Activated T-helper 1 cell treated with anti-CD3 and anti-CD28 coated beads, Interleukin-12 subunit alpha, Interleukin-12 subunit beta, Interleukin-2, Interleukin-4 antibody, amounts not matched to agents 30 ng/mL and 10 ng/mL and 1 ng/mL, durations not matched to agents 14 hours and 24 hours and 36 hours (primary cell): ENCODE results near the gene NEU2. TPM values are rescaled to one million over a fixed set of nuclear protein-coding genes. Genes with fewer than 3 reads are reported as not detected.

Experiments
- DNase-seq: peaks from one replicate; pipeline ENCODE4 v3.0.0; 2021; ENCODE audit warnings: low spot score
- H3K27ac Mint-ChIP-seq: one replicate; pipeline ENCODE4 v1.8.0; 2021; ENCODE audit warnings: mild to moderate bottlenecking, mixed read lengths
- H3K27me3 Mint-ChIP-seq: one replicate; pipeline ENCODE4 v1.8.0; 2022; ENCODE audit warnings: mild to moderate bottlenecking, moderate library complexity, mixed read lengths; ENCODE audit not compliant: insufficient read depth
- H3K36me3 Mint-ChIP-seq: one replicate; pipeline ENCODE4 v1.8.0; 2021; ENCODE audit warnings: low read depth, mixed read lengths
- H3K4me1 Mint-ChIP-seq: one replicate; pipeline ENCODE4 v1.8.0; 2021; ENCODE audit warnings: low read depth, mixed read lengths
- H3K4me3 Mint-ChIP-seq: one replicate; pipeline ENCODE4 v1.8.0; 2021; ENCODE audit warnings: mild to moderate bottlenecking, moderate library complexity, mixed read lengths
- H3K9me3 Mint-ChIP-seq: one replicate; pipeline ENCODE4 v1.8.0; 2021; ENCODE audit warnings: mixed read lengths
- intact Hi-C: fragments of 100-400 bp; cut with micrococcal nuclease; formaldehyde crosslinking; loops from one replicate; pipeline ENCODE4 v1.15.1; 2024
- total RNA-seq: library from RNA; stranded (reverse); gene quantifications from 2 replicates; pipeline ENCODE4 v1.2.3, GENCODE V29; 2022

The NEU2 gene
- total RNA-seq, 1 donor from 2014 or later, result not detected

DNA sequence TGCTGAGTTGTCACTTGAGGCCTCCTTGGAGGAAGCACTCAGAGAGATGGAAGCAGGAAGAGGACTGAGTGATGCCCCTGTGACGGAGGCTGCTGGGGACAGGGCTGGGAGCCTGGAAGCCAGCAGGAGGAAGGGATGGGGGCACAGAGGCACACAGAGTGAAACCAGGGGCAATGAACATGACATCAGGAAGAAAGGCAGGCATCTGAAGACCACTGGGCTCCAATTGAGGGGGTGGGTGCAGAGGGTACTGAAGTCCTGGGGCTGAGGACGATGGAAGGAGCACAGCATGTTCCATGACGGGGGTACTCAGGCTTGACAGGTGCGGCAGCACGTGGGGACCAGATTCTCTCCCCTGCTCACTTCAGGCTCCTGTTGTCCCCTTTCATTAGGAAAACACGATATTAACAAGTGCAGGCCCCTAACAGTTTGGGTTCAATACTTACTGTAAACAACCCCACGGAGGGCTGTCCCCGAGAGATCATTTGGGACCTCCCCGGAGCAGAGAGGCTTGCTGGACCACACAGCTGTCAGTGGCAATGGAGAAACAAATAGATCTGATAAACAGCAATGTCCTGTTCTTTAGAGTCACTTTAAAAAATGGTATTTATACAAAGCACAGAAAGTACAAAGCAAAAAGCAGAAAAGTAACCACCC, 36.4 kb downstream of the NEU2 start:
- intact Hi-C loops, result no loop called here

DNA sequence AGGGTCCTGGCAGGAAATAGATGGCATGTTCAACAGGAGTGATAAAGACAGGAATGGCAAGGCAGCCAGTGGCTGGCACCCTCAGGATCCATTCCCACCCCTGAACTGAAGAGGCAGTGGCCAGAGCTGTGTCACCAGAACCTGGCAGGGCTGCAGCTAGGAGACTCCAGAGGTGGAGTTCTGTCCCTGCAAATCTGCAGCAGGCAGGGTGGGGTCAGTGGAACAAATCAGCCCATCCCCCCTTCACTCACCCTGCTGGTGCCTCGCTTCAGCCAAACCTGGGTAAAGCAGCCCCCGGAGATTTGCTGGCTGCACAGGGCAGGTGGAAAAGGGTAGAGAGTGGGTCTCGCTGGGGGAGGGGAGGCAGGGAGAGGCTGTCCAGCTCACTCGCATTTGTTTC, 40.4 kb downstream of the NEU2 start:
- no peaks in the 10 kb centered on the region for H3K27me3 Mint-ChIP-seq
- intact Hi-C loops, result no loop called here
- no peak for DNase-seq
- no peak overlapping the region for H3K4me3 Mint-ChIP-seq
- no peak overlapping the region for H3K27ac Mint-ChIP-seq
- peaks cover 34% of the 10 kb centered on the region for H3K36me3 Mint-ChIP-seq
- peaks cover 5% of the 10 kb centered on the region for H3K9me3 Mint-ChIP-seq
- H3K4me1 Mint-ChIP-seq, result peaks cover 31% of the 10 kb centered on the region

More for the DNA sequence above, 36.4 kb downstream of the NEU2 start:
- peaks cover 49% of the 10 kb centered on the region for H3K36me3 Mint-ChIP-seq
- no peak overlapping the region for H3K4me3 Mint-ChIP-seq
- peak overlapping the region; percentile 75 for H3K27ac Mint-ChIP-seq
- no peaks in the 10 kb centered on the region for H3K27me3 Mint-ChIP-seq
- H3K9me3 Mint-ChIP-seq, result peaks cover 5% of the 10 kb centered on the region
- no peak for DNase-seq
- peaks cover 52% of the 10 kb centered on the region for H3K4me1 Mint-ChIP-seq

DNA sequence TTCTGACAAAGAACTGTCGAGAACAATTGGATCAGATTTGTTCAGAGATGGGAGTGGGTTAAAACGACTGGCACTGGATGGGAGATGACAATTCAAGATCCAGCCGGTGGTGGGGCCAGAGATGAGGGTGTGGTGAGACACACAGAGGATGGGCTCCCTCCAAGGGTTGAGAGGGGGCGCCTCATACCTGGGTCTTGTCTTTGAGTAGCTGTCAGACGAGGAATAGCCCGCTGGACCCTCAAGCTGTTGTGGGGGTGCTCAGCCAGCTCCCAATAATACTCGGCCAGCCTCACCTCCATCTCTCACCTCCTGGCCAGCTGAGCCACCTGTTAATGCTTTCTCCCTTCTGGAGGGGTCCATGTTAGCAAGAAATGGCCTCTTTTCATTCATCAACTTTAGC, 41.6 kb downstream of the NEU2 start:
- DNase-seq, result no peak
- H3K9me3 Mint-ChIP-seq, result peaks cover 5% of the 10 kb centered on the region
- H3K27me3 Mint-ChIP-seq, result no peaks in the 10 kb centered on the region
- peaks cover 29% of the 10 kb centered on the region for H3K4me1 Mint-ChIP-seq
- intact Hi-C loops, result no loop called here
- peaks cover 32% of the 10 kb centered on the region for H3K36me3 Mint-ChIP-seq
- H3K4me3 Mint-ChIP-seq, result no peak overlapping the region
- H3K27ac Mint-ChIP-seq, result no peak overlapping the region

DNA sequence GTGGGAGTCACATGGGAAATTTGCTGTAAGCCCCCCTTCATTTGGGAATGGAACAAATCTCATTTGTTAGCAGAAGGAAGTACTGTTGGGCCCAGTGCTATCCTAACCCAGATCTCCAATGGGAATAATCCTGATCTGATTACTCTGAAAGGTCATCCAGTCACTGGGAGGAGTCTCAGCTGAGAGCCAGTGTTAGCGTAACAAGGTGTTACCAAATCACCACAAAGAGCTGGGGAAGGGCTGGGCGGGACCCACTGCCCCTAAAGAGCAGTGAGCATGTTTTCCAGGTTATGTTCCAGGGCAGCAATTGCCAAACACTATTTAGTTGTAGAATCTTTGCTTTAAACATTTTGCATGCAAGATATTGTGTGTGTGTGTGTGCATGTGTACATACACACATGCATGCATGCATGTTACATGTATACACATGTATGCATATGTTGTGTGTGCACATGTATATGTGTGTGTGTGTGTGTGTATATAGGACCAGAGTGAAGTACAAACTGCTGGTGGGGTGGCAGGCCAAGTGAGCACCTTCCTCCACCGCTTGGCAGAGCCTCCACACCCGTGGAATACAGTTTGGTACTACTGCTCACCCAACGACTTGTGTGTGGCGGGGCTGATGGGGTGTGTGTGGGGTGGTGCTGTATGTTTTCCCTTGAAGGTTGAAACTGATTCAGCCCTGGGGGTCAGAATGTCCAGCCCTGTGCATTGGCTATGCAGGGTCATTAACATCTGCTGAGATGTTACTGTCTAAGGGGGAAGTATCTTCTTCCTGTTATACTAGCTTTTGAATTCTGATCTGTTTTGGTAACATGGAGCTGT, 42.9 kb downstream of the NEU2 start:
- Mint-ChIP-seq H3K27ac (no peak overlapping the region), H3K4me3 (no peak overlapping the region), H3K4me1 (peaks cover 27% of the 10 kb centered on the region), H3K27me3 (no peaks in the 10 kb centered on the region), H3K36me3 (peaks cover 36% of the 10 kb centered on the region), H3K9me3 (peaks cover 5% of the 10 kb centered on the region)
- intact Hi-C loops, result no loop called here
- DNase-seq, result no peak

DNA sequence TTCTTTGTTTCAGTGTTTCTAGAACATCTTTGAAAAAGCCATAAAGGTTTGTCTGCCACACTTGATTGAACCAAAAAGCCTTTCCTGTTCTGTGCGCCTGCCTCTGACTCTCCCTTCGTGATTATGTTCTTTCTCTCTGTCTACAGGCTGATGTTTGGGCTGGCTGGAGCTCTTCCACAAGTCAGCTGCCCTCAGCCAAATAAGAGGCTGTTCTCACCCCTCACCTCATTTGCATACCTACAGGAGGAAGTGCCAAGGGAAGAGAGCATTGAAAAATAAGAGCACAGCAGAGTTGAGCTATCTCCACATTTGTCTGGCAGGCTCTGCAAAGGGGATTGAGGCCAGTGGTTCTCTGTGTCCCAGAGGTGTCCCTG, 43.5 kb downstream of the NEU2 start:
- Mint-ChIP-seq H3K4me3 (no peak overlapping the region), H3K27me3 (no peaks in the 10 kb centered on the region), H3K4me1 (peaks cover 27% of the 10 kb centered on the region), H3K36me3 (peaks cover 34% of the 10 kb centered on the region), H3K9me3 (peaks cover 5% of the 10 kb centered on the region), H3K27ac (no peak overlapping the region)
- intact Hi-C loops, result loop anchor here (1.0 kb wide), 2 partner anchors 8 to 9 kb away; no protein-coding TSS in a partner anchor
- no peak for DNase-seq

DNA sequence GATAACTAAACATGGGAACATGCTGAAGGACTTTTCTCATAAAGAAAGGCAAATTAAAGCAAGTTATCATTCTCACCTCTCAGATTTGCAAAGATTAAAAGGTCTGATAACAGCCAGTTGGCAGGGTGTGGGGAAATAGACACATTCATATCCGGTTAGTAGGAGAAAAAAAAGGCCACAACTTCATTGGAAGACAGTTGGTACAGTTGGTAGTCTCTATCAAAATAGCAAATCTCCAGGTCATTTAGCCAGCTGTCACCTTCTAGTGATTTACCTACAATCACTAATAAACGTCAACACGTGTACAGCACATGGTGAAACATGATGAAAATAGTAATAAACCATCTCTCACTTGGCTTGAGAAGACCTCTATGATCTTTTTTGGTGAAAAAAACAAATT, 44.3 kb downstream of the NEU2 start:
- Mint-ChIP-seq H3K4me3 (peak overlapping the region; percentile 45), H3K9me3 (peaks cover 2% of the 10 kb centered on the region), H3K4me1 (peaks cover 33% of the 10 kb centered on the region), H3K27me3 (no peaks in the 10 kb centered on the region), H3K27ac (peak overlapping the region; percentile 70), H3K36me3 (peaks cover 29% of the 10 kb centered on the region)
- no peak for DNase-seq
- intact Hi-C loops, result loop anchor here (1.0 kb wide), 2 partner anchors 8 to 9 kb away; no protein-coding TSS in a partner anchor

DNA sequence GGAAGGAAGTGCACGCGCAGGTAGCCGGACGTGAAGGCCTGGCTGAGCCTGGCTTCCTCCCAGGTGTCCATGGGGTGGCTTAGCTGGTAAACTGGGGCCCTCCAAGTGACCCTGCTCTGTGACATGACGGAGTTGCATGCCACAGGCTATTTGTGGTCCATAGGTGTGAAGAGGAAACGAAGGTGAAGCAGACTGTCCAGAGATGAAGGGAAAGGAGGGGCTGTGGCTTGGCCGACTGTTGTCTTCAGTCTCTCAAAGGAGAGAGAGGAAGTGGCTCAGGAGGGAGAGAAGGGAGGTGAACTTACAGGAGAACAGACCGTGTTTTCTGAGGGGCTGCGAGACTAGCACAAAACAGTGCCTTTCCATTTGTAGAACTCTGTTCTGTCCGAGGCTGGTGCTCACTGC, 47.0 kb downstream of the NEU2 start:
- Mint-ChIP-seq H3K9me3 (no peaks in the 10 kb centered on the region), H3K27ac (peak overlapping the region; percentile 88), H3K4me3 (peak overlapping the region; percentile 64), H3K27me3 (no peaks in the 10 kb centered on the region), H3K4me1 (peaks cover 60% of the 10 kb centered on the region), H3K36me3 (peaks cover 28% of the 10 kb centered on the region)
- intact Hi-C loops, result no loop called here
- DNase-seq, result no peak

DNA sequence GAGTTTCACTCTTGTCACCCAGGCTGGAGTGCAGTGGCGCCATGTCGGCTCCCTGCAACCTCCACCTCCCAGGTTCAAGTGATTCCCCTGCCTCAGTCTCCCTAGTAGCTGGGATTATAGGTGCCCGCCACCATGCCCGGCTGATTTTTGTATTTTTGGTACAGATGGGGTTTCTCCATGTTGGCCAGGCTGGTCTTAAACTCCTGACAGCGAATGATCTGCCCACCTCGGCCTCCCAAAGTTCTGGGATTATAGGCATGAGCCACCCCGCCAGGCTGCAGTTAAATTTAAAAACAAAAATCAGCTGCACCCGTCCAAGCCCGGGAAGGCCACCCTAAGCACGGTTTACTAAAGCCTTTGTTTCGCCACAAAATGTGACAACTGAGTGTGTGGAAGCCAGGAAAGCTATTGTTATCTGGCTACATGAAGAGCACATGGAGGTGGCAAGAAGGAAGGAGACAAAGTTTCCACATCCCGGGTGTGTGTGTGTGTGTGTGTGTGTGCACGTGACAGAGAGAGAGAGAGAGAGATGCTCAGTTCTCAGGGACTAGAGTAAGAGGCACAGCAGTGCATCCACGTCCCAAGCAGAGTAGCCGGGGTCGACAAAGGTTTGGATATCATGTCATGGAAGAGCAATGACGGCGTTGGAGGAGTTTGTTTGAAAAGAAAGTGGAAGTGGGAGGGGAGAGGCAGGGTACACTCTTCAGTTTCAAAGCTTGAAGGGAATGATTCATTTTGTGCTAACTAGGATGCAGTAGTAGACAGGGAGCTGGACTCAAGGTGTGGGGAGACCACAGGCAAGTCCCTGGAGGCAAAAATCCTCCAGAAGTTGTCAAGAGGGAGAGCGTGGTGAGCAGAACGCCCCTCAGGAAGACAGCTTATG, 47.7 kb downstream of the NEU2 start:
- intact Hi-C loops, result loop anchor here (5.0 kb wide), 3 partner anchors 62 to 383 kb away; partner anchors contain the start of gene GIGYF2
- H3K4me3 Mint-ChIP-seq, result peak overlapping the region; percentile 73
- H3K27ac Mint-ChIP-seq, result peak overlapping the region; percentile 91
- H3K27me3 Mint-ChIP-seq, result no peaks in the 10 kb centered on the region
- no peaks in the 10 kb centered on the region for H3K9me3 Mint-ChIP-seq
- H3K4me1 Mint-ChIP-seq, result peaks cover 66% of the 10 kb centered on the region
- DNase-seq, result no peak
- H3K36me3 Mint-ChIP-seq, result peaks cover 31% of the 10 kb centered on the region

DNA sequence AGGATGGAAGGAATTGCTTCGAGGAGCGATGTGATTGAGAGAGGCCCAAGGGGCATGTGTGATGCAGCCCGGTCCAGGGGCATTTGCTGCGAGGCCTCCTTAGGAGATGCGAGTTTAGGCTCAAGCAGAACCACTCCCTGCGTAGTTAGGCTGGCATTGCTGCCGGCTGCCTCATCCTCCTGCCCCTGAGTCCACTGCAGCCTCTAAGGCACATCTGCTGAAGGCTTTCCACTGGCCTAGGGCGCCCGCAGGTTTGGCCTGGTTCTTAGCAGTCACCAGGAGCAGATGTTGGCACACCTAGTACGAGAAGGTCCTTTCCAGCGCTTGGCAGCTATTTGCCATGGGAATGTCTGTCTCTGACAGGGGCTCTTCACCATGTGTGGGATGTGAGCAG, 48.4 kb downstream of the NEU2 start:
- H3K27me3 Mint-ChIP-seq, result no peaks in the 10 kb centered on the region
- intact Hi-C loops, result loop anchor here (1.0 to 5.0 kb wide), 8 partner anchors 14 to 384 kb away; partner anchors contain the start of genes ATG16L1 and GIGYF2
- H3K9me3 Mint-ChIP-seq, result no peaks in the 10 kb centered on the region
- peaks cover 37% of the 10 kb centered on the region for H3K36me3 Mint-ChIP-seq
- no peak for DNase-seq
- H3K27ac Mint-ChIP-seq, result peak overlapping the region; percentile 91
- peaks cover 73% of the 10 kb centered on the region for H3K4me1 Mint-ChIP-seq
- H3K4me3 Mint-ChIP-seq, result peak overlapping the region; percentile 73

DNA sequence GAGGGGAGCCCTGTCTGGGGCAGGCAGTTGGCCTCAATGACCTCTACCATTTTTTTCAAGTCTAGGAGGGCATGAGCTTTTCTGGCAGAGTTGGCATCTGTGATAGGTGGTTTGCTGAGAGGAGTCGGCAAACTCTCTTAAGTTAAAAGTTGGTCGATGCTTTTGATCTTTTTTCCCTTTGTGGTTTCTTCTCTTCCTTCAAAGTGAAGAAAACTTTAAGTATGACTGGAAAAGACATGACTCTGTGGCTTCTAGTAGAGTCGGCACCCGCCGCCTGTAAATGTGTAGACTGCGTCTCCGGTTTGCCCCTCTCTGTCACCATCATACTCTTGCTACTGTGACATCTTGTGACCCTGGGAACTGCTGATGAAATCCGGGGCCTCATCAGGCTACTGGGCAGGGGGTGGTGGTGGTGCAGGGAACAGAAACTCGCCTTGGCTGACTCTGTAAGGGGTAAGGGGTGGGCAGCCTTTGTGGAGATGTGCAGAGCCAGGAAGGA, 48.8 kb downstream of the NEU2 start:
- Mint-ChIP-seq H3K4me1 (peaks cover 77% of the 10 kb centered on the region), H3K36me3 (peaks cover 39% of the 10 kb centered on the region), H3K27me3 (no peaks in the 10 kb centered on the region), H3K27ac (peak overlapping the region; percentile 91), H3K9me3 (no peaks in the 10 kb centered on the region), H3K4me3 (peak overlapping the region; percentile 73)
- intact Hi-C loops, result loop anchor here (1.0 to 5.0 kb wide), 8 partner anchors 14 to 384 kb away; partner anchors contain the start of genes ATG16L1 and GIGYF2
- peak; percentile 60 for DNase-seq

DNA sequence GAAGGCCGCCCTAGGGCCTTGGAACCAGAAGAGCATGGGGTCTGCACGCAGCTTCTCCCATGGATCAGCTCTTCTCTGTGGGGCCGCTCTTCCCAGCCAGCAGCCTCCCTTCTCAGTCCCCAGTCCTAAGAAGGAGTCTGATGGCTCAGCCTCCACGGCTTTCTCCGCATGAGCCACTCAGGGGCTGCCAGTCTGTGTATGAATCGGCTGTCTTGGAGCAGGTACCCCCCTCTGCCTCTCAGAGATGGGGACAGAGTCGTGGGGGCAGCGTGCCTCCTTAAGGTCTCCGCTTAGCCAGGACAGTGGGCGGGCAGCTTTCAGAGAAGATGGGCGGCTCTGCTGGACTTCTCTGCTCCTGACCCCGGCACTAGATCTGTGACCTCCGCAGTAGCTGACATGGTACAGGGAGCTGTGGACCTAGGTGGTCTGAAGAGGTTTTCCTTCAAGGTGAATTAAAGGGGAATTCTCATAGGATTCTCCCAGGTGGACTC, 49.3 kb downstream of the NEU2 start:
- peak overlapping the region; percentile 73 for H3K4me3 Mint-ChIP-seq

More for the DNA sequence above, 49.3 kb downstream of the NEU2 start:
- Mint-ChIP-seq H3K36me3 (peaks cover 41% of the 10 kb centered on the region), H3K4me1 (peaks cover 82% of the 10 kb centered on the region), H3K27me3 (no peaks in the 10 kb centered on the region), H3K9me3 (no peaks in the 10 kb centered on the region), H3K27ac (peak overlapping the region; percentile 91)
- no peak for DNase-seq
- intact Hi-C loops, result loop anchor here (1.0 to 5.0 kb wide), 11 partner anchors 14 to 384 kb away; partner anchors contain the start of genes ATG16L1 and GIGYF2
